Upper lobe of left lung (tissue), 4 donors: ENCODE data around the gene PDC.

Experiments used
- CTCF ChIP-seq, 6 experiments: fragments of 450-650 bp in 4 of 6; fragments of 200-600 bp in 2 of 6; sonication (generic) in 2 of 6; IDR thresholded peaks; one replicate each; pipeline ENCODE4 v1.5.1; 2016 to 2019; ENCODE audit warnings: antibody characterized with exemption in 6 of 6
- POLR2A ChIP-seq, 4 donors: fragments of 450-650 bp; IDR thresholded peaks; one replicate each; pipeline ENCODE4 v1.5.1; 2016 to 2017; ENCODE audit warnings: antibody characterized with exemption in 4 of 4, mild to moderate bottlenecking in 2 of 4
- POLR2AphosphoS5 ChIP-seq, 2 donors: sonication (generic); formaldehyde crosslinking; IDR thresholded peaks; one replicate each; pipeline ENCODE4 v1.5.1; 2017; ENCODE audit warnings: antibody characterized with exemption in 2 of 2

DNA sequence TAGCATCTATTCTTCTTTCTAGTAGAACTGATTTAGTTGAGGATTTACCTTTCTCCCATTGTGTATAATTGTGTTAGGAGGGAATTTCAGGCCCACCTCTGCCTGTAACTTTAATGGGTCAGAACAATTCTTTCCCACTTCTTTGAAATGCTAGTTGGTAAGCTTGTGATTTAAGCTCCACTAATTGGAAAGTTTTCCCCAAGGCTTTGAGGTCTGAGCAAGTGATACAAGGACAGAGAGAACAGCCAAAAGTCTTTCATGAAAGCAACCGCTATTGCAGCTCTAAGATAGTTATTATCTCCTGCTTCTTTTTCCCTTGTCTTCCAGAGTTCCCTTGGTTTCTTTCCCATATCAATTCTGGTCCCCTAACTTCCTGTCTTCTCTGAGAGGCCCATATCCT, 38.7 kb upstream of the PDC start:
- TF ChIP-seq POLR2A (IDR thresholded peaks at IDR 0.05) (no peak), CTCF (IDR thresholded peaks at IDR 0.05) (no peak), POLR2AphosphoS5 (IDR thresholded peaks at IDR 0.05) (no peak)
